ENCODE results near the gene GTSF1L.

GTSF1L gene

GRCh38 chr20:43676368-43676767 is 50.4 kb downstream of the GTSF1L start:
- DNase-seq (ENCODE audit: insufficient read length, low spot score) (no peak), FAIRE-seq (peak; percentile 84)
